HUES6 (cell line): ENCODE data around the gene APBB3.
"Not testable (repeated sequence)": the region's sequence is repeated elsewhere in the genome, so short reads cannot be mapped to it uniquely, and the experiment has no call there.

Experiments used
- H3K27ac ChIP-seq: 2 replicates; pipeline ENCODE4 v1.7.0; 2013; ENCODE audit warnings: low read depth, mild to moderate bottlenecking, low read length, inconsistent platforms
- H3K27me3 ChIP-seq: 2 replicates; pipeline ENCODE4 v1.6.1; 2013; ENCODE audit warnings: low read length; ENCODE audit not compliant: control insufficient read depth, insufficient read depth
- H3K36me3 ChIP-seq: 2 replicates; pipeline ENCODE4 v1.6.1; 2013; ENCODE audit warnings: low read length; ENCODE audit not compliant: control insufficient read depth, insufficient read depth
- H3K4me1 ChIP-seq: 2 replicates; pipeline ENCODE4 v1.6.1; 2013; ENCODE audit warnings: low read length; ENCODE audit not compliant: control insufficient read depth, insufficient read depth
- H3K4me3 ChIP-seq: 2 replicates; pipeline ENCODE4 v1.5.1; 2013; ENCODE audit warnings: low read depth, low read length
- H3K9ac ChIP-seq: one replicate; pipeline ENCODE4 v1.6.1; 2013; ENCODE audit warnings: mild to moderate bottlenecking, low read length
- H3K9me3 ChIP-seq: 2 replicates; pipeline ENCODE4 v1.6.1; 2013; ENCODE audit warnings: low read depth, low read length; ENCODE audit not compliant: control insufficient read depth, insufficient read depth

The APBB3 gene

GRCh38 chr5:140564196-140565023 lies at the start of gene APBB3, which contains the start of gene SLC35A4:
TSS of gene APBB3 (minus strand) at chr5:140564598. CDS start at chr5:140564245, 353 bp downstream.
TSS of gene SLC35A4 (plus strand) at chr5:140564828. CDS start at chr5:140567170, 2,342 bp downstream.
- Histone ChIP-seq H3K4me3 (peak within 1 kb of the TSS; percentile 90), H3K27ac (peak within 1 kb of the TSS; percentile 80), H3K9me3 (no peaks in the 10 kb centered on the region), H3K36me3 (peaks cover 47% of the 10 kb centered on the region), H3K9ac (peak within 1 kb of the TSS; percentile 87), H3K27me3 (no peaks in the 10 kb centered on the region), H3K4me1 (peaks cover 13% of the 10 kb centered on the region)

GRCh38 chr5:140611020-140611521 lies 46.7 kb upstream of the APBB3 start:
- Histone ChIP-seq H3K9me3 (peaks cover 15% of the 10 kb centered on the region; the same call in 1 of the 2 replicates), H3K4me1 (no peaks in the 10 kb centered on the region), H3K27me3 (no peaks in the 10 kb centered on the region), H3K36me3 (no peaks in the 10 kb centered on the region), H3K27ac (no peak overlapping the region; the same call in 1 of the 2 replicates), H3K4me3 (no peak overlapping the region), H3K9ac (no peak overlapping the region)

- Histone ChIP-seq H3K4me3 (no peak overlapping the region), H3K9me3 (peaks cover 15% of the 10 kb centered on the region; the same call in 1 of the 2 replicates), H3K9ac (no peak overlapping the region), H3K36me3 (no peaks in the 10 kb centered on the region), H3K4me1 (no peaks in the 10 kb centered on the region), H3K27ac (no peak overlapping the region), H3K27me3 (no peaks in the 10 kb centered on the region)
Observed at GRCh38 chr5:140609126-140609525, 44.7 kb upstream of the APBB3 start.

- Histone ChIP-seq H3K4me3 (no peak overlapping the region), H3K27ac (no peak overlapping the region), H3K9ac (no peak overlapping the region), H3K4me1 (no peaks in the 10 kb centered on the region), H3K36me3 (no peaks in the 10 kb centered on the region), H3K27me3 (no peaks in the 10 kb centered on the region), H3K9me3 (peaks cover 15% of the 10 kb centered on the region; the same call in 1 of the 2 replicates)
Observed at GRCh38 chr5:140608722-140609121, 44.3 kb upstream of the APBB3 start.

GRCh38 chr5:140607031-140607430 lies 42.6 kb upstream of the APBB3 start:
- Histone ChIP-seq H3K27me3 (no peaks in the 10 kb centered on the region), H3K36me3 (no peaks in the 10 kb centered on the region), H3K4me1 (no peaks in the 10 kb centered on the region), H3K9ac (no peak overlapping the region), H3K27ac (no peak overlapping the region), H3K4me3 (no peak overlapping the region), H3K9me3 (peaks cover 10% of the 10 kb centered on the region; the same call in 1 of the 2 replicates)

- Histone ChIP-seq H3K9ac (no peak overlapping the region), H3K27ac (no peak overlapping the region), H3K36me3 (no peaks in the 10 kb centered on the region), H3K4me1 (no peaks in the 10 kb centered on the region), H3K9me3 (peaks cover 3% of the 10 kb centered on the region; the same call in 1 of the 2 replicates), H3K4me3 (no peak overlapping the region), H3K27me3 (no peaks in the 10 kb centered on the region)
Observed at GRCh38 chr5:140605879-140606278, 41.5 kb upstream of the APBB3 start.

- H3K4me3 ChIP-seq = no peak overlapping the region
- no peaks in the 10 kb centered on the region for H3K27me3 ChIP-seq
- H3K36me3 ChIP-seq = no peaks in the 10 kb centered on the region
- no peaks in the 10 kb centered on the region for H3K4me1 ChIP-seq
- H3K27ac ChIP-seq = no peak overlapping the region
- no peaks in the 10 kb centered on the region for H3K9me3 ChIP-seq
- H3K9ac ChIP-seq = no peak overlapping the region
Observed at GRCh38 chr5:140603734-140604133, 39.3 kb upstream of the APBB3 start.

GRCh38 chr5:140603446-140603698 lies 39.0 kb upstream of the APBB3 start:
- H3K9ac ChIP-seq, H3K36me3 ChIP-seq, H3K27me3 ChIP-seq, H3K27ac ChIP-seq, H3K9me3 ChIP-seq, H3K4me3 ChIP-seq, H3K4me1 ChIP-seq: not testable (repeated sequence)

GRCh38 chr5:140602147-140602546 lies 37.7 kb upstream of the APBB3 start:
- Histone ChIP-seq H3K27ac (no peak overlapping the region), H3K36me3 (no peaks in the 10 kb centered on the region), H3K4me3 (no peak overlapping the region), H3K27me3 (no peaks in the 10 kb centered on the region), H3K9ac (no peak overlapping the region), H3K4me1 (no peaks in the 10 kb centered on the region), H3K9me3 (no peaks in the 10 kb centered on the region)

- Histone ChIP-seq H3K36me3 (no peaks in the 10 kb centered on the region), H3K27ac (no peak overlapping the region), H3K9me3 (no peaks in the 10 kb centered on the region), H3K4me3 (no peak overlapping the region), H3K4me1 (no peaks in the 10 kb centered on the region), H3K9ac (no peak overlapping the region), H3K27me3 (no peaks in the 10 kb centered on the region)
Observed at GRCh38 chr5:140600096-140600495, 35.7 kb upstream of the APBB3 start.

- no peaks in the 10 kb centered on the region for H3K4me1 ChIP-seq
- H3K36me3 ChIP-seq = no peaks in the 10 kb centered on the region
- no peaks in the 10 kb centered on the region for H3K9me3 ChIP-seq
- H3K27ac ChIP-seq = no peak overlapping the region
- no peak overlapping the region for H3K4me3 ChIP-seq
- H3K27me3 ChIP-seq = no peaks in the 10 kb centered on the region
- H3K9ac ChIP-seq = no peak overlapping the region
Observed at GRCh38 chr5:140598836-140599235, 34.4 kb upstream of the APBB3 start.
